Epithelial cell of proximal tubule (primary cell): ENCODE measurements around the gene ZNF554. TPM values are rescaled to one million over a fixed set of nuclear protein-coding genes. Genes with fewer than 3 reads are reported as not detected.

Source experiments
- DNase-seq: peaks from one replicate; pipeline ENCODE4 v3.0.0-alpha.2; 2011; ENCODE audit warnings: low read depth
- H3K4me3 ChIP-seq: 2 replicates; pipeline ENCODE4 v1.5.1; 2011; ENCODE audit warnings: low read depth, mild to moderate bottlenecking, low read length
- CTCF ChIP-seq: conservative IDR thresholded peaks from 2 replicates; pipeline ENCODE4 v1.5.1; 2012; ENCODE audit warnings: low read depth, mild to moderate bottlenecking, low read length
- total RNA-seq: library from RNA; depleted of rRNA; stranded (reverse); fragments of >200 nt; gene quantifications from 2 replicates; pipeline ENCODE4 v1.2.3, GENCODE V29; 2015

Gene ZNF554
- total RNA-seq, 1 donor from 2014 or later = 2.5 TPM

GRCh38 chr19:2808129-2808941 is 11.3 kb upstream of the ZNF554 start:
- no peak overlapping the region for H3K4me3 ChIP-seq
- no peak for TF ChIP-seq CTCF

GRCh38 chr19:2809387-2810140 is 10.1 kb upstream of the ZNF554 start:
- H3K4me3 ChIP-seq = no peak overlapping the region
- TF ChIP-seq CTCF = no peak
- no peak for DNase-seq

More at GRCh38 chr19:2808129-2808941, 11.3 kb upstream of the ZNF554 start:
- DNase-seq = no peak

- no peak for TF ChIP-seq CTCF
- no peak for DNase-seq
Measured at GRCh38 chr19:2810141-2811091, 9.3 kb upstream of the ZNF554 start.

GRCh38 chr19:2811221-2811722 is 8.4 kb upstream of the ZNF554 start:
- TF ChIP-seq CTCF = no peak
- no peak overlapping the region for H3K4me3 ChIP-seq
- no peak for DNase-seq

More at GRCh38 chr19:2810141-2811091, 9.3 kb upstream of the ZNF554 start:
- H3K4me3 ChIP-seq = no peak overlapping the region

GRCh38 chr19:2811735-2812413 is 7.8 kb upstream of the ZNF554 start:
- no peak for DNase-seq
- H3K4me3 ChIP-seq = no peak overlapping the region
- TF ChIP-seq CTCF = no peak
